VCaP (cell line): ENCODE results near the gene MCL1.
"Not testable (repeated sequence)": the region's sequence is repeated elsewhere in the genome, so short reads cannot be mapped to it uniquely, and the experiment has no call there.

Source experiments
- H3K27ac ChIP-seq: fragments of 450-650 bp; 2 replicates; pipeline ENCODE4 v1.5.1; 2017
- CTCF ChIP-seq: fragments of 450-650 bp; conservative IDR thresholded peaks from 2 replicates; pipeline ENCODE4 v1.5.1; 2017; ENCODE audit warnings: mild to moderate bottlenecking, moderate library complexity

Gene MCL1

GRCh38 chr1:150579110-150579944 lies at the start of gene MCL1:
TSS of gene MCL1 (minus strand) at chr1:150579610. CDS start at chr1:150579530, 80 bp downstream.
- peak within 1 kb of the TSS; percentile 97 for H3K27ac ChIP-seq
- no peak for TF ChIP-seq CTCF

- no peak for TF ChIP-seq CTCF
- H3K27ac ChIP-seq: peak overlapping the region; percentile 95
Measured at GRCh38 chr1:150628766-150629114, 49.3 kb upstream of the MCL1 start.

GRCh38 chr1:150627826-150628410 lies 48.5 kb upstream of the MCL1 start:
- H3K27ac ChIP-seq: peak overlapping the region; percentile 95; the same call in 1 of the 2 replicates
- TF ChIP-seq CTCF: no peak

GRCh38 chr1:150626150-150626549 lies 46.7 kb upstream of the MCL1 start:
- no peak for TF ChIP-seq CTCF
- no peak overlapping the region for H3K27ac ChIP-seq

- not testable (repeated sequence) for H3K27ac ChIP-seq
Measured at GRCh38 chr1:150624546-150624945, 45.1 kb upstream of the MCL1 start.

- not testable (repeated sequence) for H3K27ac ChIP-seq
Measured at GRCh38 chr1:150624134-150624533, 44.7 kb upstream of the MCL1 start.

GRCh38 chr1:150622303-150622975 lies 43.0 kb upstream of the MCL1 start:
- H3K27ac ChIP-seq: peak overlapping the region; percentile 55; the same call in 1 of the 2 replicates

More at GRCh38 chr1:150622303-150622975, 43.0 kb upstream of the MCL1 start:
- no peak for TF ChIP-seq CTCF
